Sigmoid colon (tissue), 4 donors: ENCODE measurements around the gene RSAD1.

Source experiments
- CTCF ChIP-seq, 4 experiments: fragments of 450-650 bp in 3 of 4; fragments of 200-600 bp in 1 of 4; IDR thresholded peaks; one replicate each; pipeline ENCODE4 v1.5.1; 2016 to 2019; ENCODE audit warnings: antibody characterized with exemption in 4 of 4, mild to moderate bottlenecking in 3 of 4, moderate library complexity in 2 of 4
- EP300 ChIP-seq, 4 donors: sonication (generic); formaldehyde crosslinking; IDR thresholded peaks; one replicate each; pipeline ENCODE4 v1.6.1; 2017; ENCODE audit warnings: antibody characterized with exemption in 4 of 4
- POLR2AphosphoS5 ChIP-seq, 4 donors: sonication (generic); formaldehyde crosslinking; IDR thresholded peaks; one replicate each; pipeline ENCODE4 v1.6.1; 2017; ENCODE audit warnings: antibody characterized with exemption in 4 of 4

DNA sequence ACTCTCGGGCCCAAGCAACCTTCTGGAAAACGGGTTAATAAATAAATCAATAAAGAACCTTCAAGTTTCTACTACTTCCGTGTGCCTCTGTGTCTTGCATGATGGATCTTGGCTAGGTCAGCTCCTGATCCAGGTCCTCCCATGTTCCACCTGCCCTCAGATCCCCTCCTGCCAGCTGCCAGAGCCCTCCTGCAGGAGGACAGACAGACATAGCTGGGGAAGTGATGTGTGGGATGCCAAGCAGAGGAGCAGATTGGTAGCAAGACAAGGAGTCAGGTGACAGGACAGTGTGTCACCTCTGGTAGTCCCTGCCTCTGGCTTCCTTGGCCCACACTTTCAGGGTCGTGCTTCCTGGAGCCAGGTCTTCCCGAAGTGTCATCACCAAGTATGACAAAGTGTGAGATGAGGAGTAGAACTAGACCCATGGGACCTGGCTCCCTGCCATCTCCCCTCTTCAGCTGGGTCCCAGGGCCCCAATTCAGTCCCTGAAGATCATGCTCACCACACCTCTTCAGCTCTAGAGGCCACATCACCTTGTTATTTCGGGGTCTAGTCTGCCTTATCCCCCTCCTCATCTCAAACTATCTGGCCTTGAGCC lies 52.9 kb downstream of the RSAD1 start:
- TF ChIP-seq CTCF (IDR thresholded peaks at IDR 0.05), result no peak
- TF ChIP-seq POLR2AphosphoS5 (IDR thresholded peaks at IDR 0.05), result no peak
- no peak for TF ChIP-seq EP300 (IDR thresholded peaks at IDR 0.05)
